SK-N-SH treated with all-trans-retinoic acid at 6 μM for 48 hours (cell line): ENCODE data around the gene RPLP1.
A peak's percentile ranks its signal among the peaks of the same experiment; 100 is the strongest.

Experiments used
- ATAC-seq: fragments of 200-7000 bp; cut with Tn5 transposase; 3 replicates; pipeline ENCODE4 v1.9.1; 2020; ENCODE audit warnings: mild to moderate bottlenecking, moderate library complexity
- CSDC2 ChIP-seq: fragments of 250-450 bp; sonication (Bioruptor Pico); IDR thresholded peaks from 2 replicates; pipeline ENCODE4 v1.5.0; 2020; ENCODE audit warnings: mild to moderate bottlenecking, moderate library complexity
- ESRRG ChIP-seq: fragments of 250-450 bp; sonication (Bioruptor Pico); IDR thresholded peaks from 2 replicates; pipeline ENCODE4 v1.6.1; 2021; ENCODE audit warnings: mild to moderate bottlenecking
- GLIS3 ChIP-seq: fragments of 250-450 bp; sonication (Bioruptor Pico); IDR thresholded peaks from 2 replicates; pipeline ENCODE4 v1.5.0; 2020; ENCODE audit warnings: mild to moderate bottlenecking, moderate library complexity
- PPARA ChIP-seq: fragments of 250-450 bp; sonication (Bioruptor Pico); IDR thresholded peaks from 2 replicates; pipeline ENCODE4 v1.5.0; 2020; ENCODE audit warnings: mild to moderate bottlenecking, borderline replicate concordance
- RARB ChIP-seq: fragments of 250-450 bp; sonication (Bioruptor Pico); IDR thresholded peaks from 2 replicates; pipeline ENCODE4 v1.8.0; 2021; ENCODE audit warnings: mild to moderate bottlenecking, moderate library complexity
- TCF4 ChIP-seq: fragments of 250-450 bp; sonication (Bioruptor Pico); IDR thresholded peaks from 2 replicates; pipeline ENCODE4 v1.8.0; 2021; ENCODE audit warnings: mild to moderate bottlenecking, moderate library complexity, borderline replicate concordance
- TOX ChIP-seq: fragments of 250-450 bp; sonication (Bioruptor Pico); IDR thresholded peaks from 2 replicates; pipeline ENCODE4 v1.8.0; 2021; ENCODE audit warnings: mild to moderate bottlenecking, moderate library complexity, borderline replicate concordance
- ZC3H10 ChIP-seq: fragments of 250-450 bp; sonication (Bioruptor Pico); IDR thresholded peaks from 2 replicates; pipeline ENCODE4 v1.5.1; 2021; ENCODE audit warnings: mild to moderate bottlenecking, moderate library complexity
- ZFP3 ChIP-seq: fragments of 250-450 bp; sonication (Bioruptor Pico); IDR thresholded peaks from 2 replicates; pipeline ENCODE4 v1.5.0; 2020; ENCODE audit warnings: mild to moderate bottlenecking, moderate library complexity
- ZFP30 ChIP-seq: fragments of 450-650 bp; formaldehyde crosslinking; IDR thresholded peaks from 2 replicates; pipeline ENCODE4 v1.5.0; 2022; ENCODE audit warnings: mild to moderate bottlenecking, moderate library complexity
- ZNF565 ChIP-seq: fragments of 450-650 bp; formaldehyde crosslinking; conservative IDR thresholded peaks from 2 replicates; pipeline ENCODE4 v1.5.0; 2020; ENCODE audit warnings: low read depth, mild to moderate bottlenecking, moderate library complexity
- TF ChIP-seq, protein P1 (sequence below): fragments of 250-450 bp; sonication (Bioruptor Pico); IDR thresholded peaks from 2 replicates; pipeline ENCODE4 v1.5.1; 2020; ENCODE audit warnings: low read depth, mild to moderate bottlenecking, moderate library complexity
- TF ChIP-seq, protein P2 (sequence below): fragments of 250-450 bp; sonication (Bioruptor Pico); IDR thresholded peaks from 2 replicates; pipeline ENCODE4 v1.8.0; 2020; ENCODE audit warnings: mild to moderate bottlenecking, moderate library complexity, borderline replicate concordance
- TF ChIP-seq, protein P3 (sequence below): fragments of 250-450 bp; sonication (Bioruptor Pico); IDR thresholded peaks from 2 replicates; pipeline ENCODE4 v1.5.1; 2021; ENCODE audit warnings: mild to moderate bottlenecking, moderate library complexity
- TF ChIP-seq, protein P4 (sequence below): fragments of 250-450 bp; sonication (Bioruptor Pico); IDR thresholded peaks from 2 replicates; pipeline ENCODE4 v1.8.0; 2021; ENCODE audit warnings: low read depth, mild to moderate bottlenecking, moderate library complexity, borderline replicate concordance
- TF ChIP-seq, protein P5 (sequence below): fragments of 250-450 bp; sonication (Bioruptor Pico); IDR thresholded peaks from 2 replicates; pipeline ENCODE4 v1.5.0; 2020; ENCODE audit warnings: mild to moderate bottlenecking, moderate library complexity

Gene RPLP1

DNA sequence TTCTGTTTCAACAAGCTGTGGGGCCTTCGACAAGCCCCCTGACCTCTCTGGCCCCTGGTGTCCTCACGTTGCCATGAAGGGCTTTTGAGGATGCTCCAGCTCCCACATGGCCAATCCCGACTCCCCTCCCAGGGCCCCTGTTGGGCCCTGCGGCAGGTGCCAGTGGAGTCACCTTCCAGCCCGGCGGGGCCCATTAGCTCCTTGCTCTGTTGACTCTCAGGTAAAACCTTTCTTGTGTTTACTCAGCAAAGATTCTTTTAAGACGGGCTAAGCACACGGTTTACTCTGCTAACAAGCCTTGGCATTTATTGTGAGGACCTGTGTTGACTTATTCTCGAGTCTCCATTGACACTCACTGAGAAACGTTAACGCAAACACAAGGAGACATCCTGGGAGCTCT is 15.0 kb downstream of the RPLP1 start (continued):
- TF ChIP-seq, protein P1, sequence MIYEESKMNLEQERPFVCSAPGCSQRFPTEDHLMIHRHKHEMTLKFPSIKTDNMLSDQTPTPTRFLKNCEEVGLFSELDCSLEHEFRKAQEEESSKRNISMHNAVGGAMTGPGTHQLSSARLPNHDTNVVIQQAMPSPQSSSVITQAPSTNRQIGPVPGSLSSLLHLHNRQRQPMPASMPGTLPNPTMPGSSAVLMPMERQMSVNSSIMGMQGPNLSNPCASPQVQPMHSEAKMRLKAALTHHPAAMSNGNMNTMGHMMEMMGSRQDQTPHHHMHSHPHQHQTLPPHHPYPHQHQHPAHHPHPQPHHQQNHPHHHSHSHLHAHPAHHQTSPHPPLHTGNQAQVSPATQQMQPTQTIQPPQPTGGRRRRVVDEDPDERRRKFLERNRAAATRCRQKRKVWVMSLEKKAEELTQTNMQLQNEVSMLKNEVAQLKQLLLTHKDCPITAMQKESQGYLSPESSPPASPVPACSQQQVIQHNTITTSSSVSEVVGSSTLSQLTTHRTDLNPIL (CRISPR knock-in tag), result no peak
- TF ChIP-seq, protein P2, sequence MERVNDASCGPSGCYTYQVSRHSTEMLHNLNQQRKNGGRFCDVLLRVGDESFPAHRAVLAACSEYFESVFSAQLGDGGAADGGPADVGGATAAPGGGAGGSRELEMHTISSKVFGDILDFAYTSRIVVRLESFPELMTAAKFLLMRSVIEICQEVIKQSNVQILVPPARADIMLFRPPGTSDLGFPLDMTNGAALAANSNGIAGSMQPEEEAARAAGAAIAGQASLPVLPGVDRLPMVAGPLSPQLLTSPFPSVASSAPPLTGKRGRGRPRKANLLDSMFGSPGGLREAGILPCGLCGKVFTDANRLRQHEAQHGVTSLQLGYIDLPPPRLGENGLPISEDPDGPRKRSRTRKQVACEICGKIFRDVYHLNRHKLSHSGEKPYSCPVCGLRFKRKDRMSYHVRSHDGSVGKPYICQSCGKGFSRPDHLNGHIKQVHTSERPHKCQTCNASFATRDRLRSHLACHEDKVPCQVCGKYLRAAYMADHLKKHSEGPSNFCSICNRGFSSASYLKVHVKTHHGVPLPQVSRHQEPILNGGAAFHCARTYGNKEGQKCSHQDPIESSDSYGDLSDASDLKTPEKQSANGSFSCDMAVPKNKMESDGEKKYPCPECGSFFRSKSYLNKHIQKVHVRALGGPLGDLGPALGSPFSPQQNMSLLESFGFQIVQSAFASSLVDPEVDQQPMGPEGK (CRISPR knock-in tag), result no peak
- TF ChIP-seq ESRRG (CRISPR knock-in tag) (no peak), PPARA (CRISPR knock-in tag) (no peak), TOX (CRISPR knock-in tag) (no peak)
- TF ChIP-seq, protein P3, sequence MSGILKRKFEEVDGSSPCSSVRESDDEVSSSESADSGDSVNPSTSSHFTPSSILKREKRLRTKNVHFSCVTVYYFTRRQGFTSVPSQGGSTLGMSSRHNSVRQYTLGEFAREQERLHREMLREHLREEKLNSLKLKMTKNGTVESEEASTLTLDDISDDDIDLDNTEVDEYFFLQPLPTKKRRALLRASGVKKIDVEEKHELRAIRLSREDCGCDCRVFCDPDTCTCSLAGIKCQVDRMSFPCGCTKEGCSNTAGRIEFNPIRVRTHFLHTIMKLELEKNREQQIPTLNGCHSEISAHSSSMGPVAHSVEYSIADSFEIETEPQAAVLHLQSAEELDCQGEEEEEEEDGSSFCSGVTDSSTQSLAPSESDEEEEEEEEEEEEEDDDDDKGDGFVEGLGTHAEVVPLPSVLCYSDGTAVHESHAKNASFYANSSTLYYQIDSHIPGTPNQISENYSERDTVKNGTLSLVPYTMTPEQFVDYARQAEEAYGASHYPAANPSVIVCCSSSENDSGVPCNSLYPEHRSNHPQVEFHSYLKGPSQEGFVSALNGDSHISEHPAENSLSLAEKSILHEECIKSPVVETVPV (CRISPR knock-in tag), result no peak

DNA sequence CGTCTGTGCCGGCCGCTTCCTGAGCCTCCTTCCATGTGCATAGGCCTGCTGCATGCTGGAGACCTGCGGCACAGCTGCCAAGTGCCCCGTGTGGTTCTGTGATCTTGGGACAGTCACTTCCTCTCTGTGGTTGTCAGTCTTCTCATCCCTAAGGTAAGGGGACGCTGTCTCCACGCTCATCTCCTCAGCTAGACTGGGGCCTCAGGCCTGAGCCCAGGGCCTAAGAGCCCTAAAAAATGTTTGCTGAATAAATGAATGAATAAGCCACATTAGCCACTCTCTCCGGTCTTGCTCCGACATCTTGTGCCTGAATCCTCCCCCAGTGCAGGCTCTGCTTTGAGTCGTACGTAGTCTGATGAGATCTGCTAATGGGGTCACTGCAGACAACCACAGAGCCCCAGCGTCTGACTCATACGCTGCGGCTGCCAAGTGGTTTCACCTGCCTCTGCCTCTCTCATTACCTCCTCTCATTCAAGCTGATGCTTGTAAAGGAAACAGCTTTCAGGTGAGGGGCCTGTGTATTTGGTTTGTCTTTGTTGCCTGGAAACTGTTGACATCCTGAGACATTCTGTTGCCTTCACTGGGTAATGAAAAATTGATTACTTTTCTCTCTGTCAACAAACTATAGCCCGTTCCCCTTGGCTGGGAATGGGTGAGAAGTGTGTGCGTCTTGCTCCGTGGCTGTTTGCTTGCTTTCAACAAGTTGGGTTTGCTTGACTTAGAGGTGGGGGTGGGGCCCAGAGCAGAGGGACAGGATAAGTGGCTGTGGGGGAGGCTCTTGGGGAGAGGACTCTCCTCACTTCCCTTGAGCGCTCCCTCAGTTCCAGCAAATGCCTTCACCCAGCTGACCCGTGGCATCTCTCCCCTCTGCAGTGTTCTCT is 15.9 kb downstream of the RPLP1 start:
- 0 out of 2 replicates have a peak, but pooled peaks have one; percentile 35 for TF ChIP-seq ZFP3 (CRISPR knock-in tag)
- TF ChIP-seq CSDC2 (CRISPR knock-in tag), result 0 out of 2 replicates have a peak, but pooled peaks have one; percentile 25
- TF ChIP-seq GLIS3 (CRISPR knock-in tag), result no peak
- TF ChIP-seq, protein P4, sequence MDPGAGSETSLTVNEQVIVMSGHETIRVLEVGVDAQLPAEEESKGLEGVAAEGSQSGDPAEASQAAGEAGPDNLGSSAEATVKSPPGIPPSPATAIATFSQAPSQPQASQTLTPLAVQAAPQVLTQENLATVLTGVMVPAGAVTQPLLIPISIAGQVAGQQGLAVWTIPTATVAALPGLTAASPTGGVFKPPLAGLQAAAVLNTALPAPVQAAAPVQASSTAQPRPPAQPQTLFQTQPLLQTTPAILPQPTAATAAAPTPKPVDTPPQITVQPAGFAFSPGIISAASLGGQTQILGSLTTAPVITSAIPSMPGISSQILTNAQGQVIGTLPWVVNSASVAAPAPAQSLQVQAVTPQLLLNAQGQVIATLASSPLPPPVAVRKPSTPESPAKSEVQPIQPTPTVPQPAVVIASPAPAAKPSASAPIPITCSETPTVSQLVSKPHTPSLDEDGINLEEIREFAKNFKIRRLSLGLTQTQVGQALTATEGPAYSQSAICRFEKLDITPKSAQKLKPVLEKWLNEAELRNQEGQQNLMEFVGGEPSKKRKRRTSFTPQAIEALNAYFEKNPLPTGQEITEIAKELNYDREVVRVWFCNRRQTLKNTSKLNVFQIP, result no peak
- TF ChIP-seq PPARA (CRISPR knock-in tag), result no peak
- TF ChIP-seq TOX (CRISPR knock-in tag), result no peak
- TF ChIP-seq, protein P1 (CRISPR knock-in tag), result no peak
- TF ChIP-seq ZNF565 (CRISPR knock-in tag), result no peak
- no peak for TF ChIP-seq ZC3H10
- no peak for TF ChIP-seq RARB (CRISPR knock-in tag)
- TF ChIP-seq ZFP30 (CRISPR knock-in tag), result no peak
- TF ChIP-seq ESRRG (CRISPR knock-in tag), result no peak
- TF ChIP-seq, protein P2 (CRISPR knock-in tag), result no peak
- no peak for TF ChIP-seq TCF4 (CRISPR knock-in tag)
- TF ChIP-seq, protein P5, sequence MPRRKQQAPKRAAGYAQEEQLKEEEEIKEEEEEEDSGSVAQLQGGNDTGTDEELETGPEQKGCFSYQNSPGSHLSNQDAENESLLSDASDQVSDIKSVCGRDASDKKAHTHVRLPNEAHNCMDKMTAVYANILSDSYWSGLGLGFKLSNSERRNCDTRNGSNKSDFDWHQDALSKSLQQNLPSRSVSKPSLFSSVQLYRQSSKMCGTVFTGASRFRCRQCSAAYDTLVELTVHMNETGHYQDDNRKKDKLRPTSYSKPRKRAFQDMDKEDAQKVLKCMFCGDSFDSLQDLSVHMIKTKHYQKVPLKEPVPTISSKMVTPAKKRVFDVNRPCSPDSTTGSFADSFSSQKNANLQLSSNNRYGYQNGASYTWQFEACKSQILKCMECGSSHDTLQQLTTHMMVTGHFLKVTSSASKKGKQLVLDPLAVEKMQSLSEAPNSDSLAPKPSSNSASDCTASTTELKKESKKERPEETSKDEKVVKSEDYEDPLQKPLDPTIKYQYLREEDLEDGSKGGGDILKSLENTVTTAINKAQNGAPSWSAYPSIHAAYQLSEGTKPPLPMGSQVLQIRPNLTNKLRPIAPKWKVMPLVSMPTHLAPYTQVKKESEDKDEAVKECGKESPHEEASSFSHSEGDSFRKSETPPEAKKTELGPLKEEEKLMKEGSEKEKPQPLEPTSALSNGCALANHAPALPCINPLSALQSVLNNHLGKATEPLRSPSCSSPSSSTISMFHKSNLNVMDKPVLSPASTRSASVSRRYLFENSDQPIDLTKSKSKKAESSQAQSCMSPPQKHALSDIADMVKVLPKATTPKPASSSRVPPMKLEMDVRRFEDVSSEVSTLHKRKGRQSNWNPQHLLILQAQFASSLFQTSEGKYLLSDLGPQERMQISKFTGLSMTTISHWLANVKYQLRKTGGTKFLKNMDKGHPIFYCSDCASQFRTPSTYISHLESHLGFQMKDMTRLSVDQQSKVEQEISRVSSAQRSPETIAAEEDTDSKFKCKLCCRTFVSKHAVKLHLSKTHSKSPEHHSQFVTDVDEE, result no peak
- TF ChIP-seq, protein P3 (CRISPR knock-in tag), result no peak
- peak; percentile 78 for ATAC-seq
